Stimulated activated CD4-positive, alpha-beta T cell treated with anti-CD3 and anti-CD28 coated beads, TNF-alpha, amount 100 ng/mL, for 24 hours (primary cell): ENCODE data around the gene PYGO2.

Source experiments
- DNase-seq, 3 experiments: peaks; one replicate each; pipeline ENCODE4 v3.0.0-alpha.2; 2020; ENCODE audit warnings: low read depth in 3 of 3

PYGO2 gene, protein sequence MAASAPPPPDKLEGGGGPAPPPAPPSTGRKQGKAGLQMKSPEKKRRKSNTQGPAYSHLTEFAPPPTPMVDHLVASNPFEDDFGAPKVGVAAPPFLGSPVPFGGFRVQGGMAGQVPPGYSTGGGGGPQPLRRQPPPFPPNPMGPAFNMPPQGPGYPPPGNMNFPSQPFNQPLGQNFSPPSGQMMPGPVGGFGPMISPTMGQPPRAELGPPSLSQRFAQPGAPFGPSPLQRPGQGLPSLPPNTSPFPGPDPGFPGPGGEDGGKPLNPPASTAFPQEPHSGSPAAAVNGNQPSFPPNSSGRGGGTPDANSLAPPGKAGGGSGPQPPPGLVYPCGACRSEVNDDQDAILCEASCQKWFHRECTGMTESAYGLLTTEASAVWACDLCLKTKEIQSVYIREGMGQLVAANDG

DNA sequence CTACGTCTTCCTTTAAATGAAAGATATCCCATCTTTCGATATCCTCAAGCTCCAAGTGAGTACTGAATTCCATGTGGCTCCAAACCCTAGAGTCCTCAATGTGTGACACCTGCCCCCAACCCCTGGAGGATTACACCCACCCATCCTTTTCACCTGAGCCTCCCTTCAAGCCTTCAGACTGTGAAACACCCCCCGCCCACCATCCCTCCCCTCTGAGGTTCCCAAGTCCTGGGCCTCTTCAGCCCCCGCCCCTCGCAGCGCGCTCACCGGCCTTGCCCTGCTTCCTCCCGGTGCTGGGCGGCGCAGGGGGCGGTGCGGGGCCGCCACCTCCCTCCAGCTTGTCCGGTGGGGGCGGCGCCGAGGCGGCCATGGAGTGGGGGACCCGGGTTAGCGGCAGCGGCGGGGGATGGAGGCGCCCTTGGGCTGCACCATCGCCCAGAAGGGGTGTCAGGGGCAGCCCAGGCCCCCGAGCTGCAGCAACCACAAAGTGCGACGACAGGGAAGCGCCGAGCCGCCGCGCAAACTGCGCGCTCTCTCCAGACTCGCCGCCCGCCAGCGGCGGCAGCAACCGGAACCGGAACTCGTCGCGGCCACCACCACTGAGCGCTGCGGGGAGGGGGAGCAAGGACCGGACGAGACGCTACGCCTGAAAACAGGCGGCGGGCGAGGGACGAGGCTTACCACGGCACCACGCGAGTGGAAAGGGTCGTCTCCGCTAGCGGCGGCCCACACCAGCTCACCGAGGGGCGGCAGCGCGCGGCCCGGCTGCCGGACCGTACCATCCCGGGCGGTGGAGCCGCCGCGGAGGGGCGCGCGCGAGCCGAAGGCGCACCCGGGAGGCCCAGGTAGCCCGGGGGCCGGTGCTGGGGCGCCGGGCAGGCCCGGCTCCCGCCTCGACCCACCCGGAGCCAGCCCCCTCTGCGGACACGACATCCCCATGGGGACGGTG is at the start of gene PYGO2:
PYGO2 (minus strand) TSS at position 576 of the 949 bp plus-strand sequence; CDS start at position 370, 206 bp downstream.
- peak; percentile 64 to 85 (median 74) for DNase-seq

DNA sequence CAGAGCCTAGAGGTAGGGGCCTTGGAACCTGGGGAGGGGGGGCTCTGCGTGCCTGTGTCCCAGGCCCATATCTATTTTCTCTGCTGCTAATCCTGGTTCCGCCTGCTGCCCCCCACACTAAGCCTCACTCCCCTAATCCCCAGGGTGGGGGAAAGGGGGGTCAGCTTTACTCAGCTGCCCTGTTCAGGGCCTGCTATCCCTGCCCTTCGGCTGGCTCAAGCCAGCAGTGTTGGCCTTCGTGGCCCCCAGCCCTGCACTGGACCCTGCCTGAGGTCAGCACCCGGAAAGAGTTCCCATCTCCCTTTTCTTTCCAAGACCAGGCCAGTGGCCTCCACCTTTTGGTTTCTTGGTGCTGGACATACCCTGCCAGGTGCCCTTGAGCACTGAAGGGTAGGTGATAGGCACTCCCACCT is 49.4 kb upstream of the PYGO2 start:
- DNase-seq = no peak

DNA sequence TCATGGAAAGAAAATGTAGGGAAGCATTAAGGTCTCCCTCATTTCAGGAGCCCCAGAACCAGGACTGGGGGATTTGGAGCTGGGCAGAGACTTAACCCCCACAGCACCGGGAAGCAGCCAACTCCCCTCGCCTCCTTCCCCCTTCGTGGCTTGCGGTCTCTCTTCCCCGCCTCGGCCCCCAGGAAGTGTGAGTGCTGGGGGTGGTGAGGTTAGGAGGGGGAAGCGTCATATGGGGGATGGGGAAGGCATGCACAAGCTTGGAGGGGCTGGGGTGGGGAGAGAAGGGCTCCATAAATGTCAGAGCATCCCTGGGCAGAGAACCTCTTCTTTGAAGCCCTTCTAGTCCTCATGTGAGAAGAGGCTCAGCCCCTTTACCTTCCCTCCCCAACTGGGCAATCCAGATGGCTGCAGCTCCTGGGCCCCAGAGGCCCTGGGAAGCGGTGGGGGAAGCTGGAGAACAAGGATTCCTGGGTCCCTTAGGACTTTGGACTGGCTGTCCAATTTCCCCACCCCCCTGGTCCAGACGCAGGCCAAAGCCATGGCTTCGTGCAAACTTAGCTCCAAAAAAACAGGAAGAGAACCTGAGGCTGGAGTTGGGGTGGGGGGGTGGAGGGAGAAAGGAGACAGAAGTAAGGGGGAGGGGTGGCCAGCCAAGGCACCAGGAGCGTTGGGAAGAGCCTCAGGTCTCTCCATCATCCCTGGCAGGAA is 48.8 kb upstream of the PYGO2 start:
- peak in 1 of 3 experiments; percentile 49 for DNase-seq

DNA sequence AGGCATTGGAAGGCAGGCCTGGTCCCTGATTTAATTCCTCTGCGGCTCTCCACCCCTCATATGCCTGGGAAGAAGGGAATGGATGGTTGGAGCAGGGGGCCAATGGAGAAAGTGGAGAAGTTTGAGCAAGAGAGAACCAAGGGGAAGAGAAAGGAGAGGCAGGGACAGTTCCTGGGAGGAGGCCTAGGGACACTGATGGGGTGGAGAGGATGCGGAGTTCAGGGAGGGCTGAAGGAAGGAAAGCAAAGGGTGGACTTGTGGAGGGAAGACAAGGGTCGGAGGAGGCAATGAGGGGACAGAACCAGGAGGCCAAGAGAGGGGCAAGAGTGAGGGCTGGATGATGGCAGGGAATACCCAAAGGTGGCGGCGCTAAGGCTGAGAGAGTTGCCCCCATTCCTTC is 48.2 kb upstream of the PYGO2 start:
- no peak for DNase-seq

DNA sequence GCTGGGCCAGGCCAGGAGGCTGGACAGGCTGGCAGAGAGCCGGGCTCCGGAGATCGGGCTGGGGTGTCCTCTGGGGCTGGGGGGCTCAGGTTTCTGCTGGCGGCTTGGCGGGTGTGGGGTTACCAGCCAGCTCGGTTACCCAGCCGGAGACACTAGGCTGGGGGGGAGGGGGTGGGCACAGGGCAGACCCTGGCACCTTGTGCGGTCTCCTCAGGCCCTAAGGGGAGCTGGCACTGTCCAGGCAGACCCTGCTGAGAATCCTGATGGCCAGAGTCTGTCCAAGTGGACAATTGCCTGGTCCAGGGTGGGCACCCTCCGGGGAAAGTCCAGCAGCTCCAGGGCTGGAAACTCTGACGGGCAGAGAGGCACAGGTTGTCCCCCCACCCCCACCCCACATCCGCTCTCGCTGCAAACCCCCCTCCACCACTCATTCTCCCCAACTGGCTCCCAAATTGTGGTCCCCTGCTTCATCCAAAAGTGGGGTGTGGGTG is 47.7 kb upstream of the PYGO2 start:
- peak in 1 of 3 experiments; percentile 49 for DNase-seq

DNA sequence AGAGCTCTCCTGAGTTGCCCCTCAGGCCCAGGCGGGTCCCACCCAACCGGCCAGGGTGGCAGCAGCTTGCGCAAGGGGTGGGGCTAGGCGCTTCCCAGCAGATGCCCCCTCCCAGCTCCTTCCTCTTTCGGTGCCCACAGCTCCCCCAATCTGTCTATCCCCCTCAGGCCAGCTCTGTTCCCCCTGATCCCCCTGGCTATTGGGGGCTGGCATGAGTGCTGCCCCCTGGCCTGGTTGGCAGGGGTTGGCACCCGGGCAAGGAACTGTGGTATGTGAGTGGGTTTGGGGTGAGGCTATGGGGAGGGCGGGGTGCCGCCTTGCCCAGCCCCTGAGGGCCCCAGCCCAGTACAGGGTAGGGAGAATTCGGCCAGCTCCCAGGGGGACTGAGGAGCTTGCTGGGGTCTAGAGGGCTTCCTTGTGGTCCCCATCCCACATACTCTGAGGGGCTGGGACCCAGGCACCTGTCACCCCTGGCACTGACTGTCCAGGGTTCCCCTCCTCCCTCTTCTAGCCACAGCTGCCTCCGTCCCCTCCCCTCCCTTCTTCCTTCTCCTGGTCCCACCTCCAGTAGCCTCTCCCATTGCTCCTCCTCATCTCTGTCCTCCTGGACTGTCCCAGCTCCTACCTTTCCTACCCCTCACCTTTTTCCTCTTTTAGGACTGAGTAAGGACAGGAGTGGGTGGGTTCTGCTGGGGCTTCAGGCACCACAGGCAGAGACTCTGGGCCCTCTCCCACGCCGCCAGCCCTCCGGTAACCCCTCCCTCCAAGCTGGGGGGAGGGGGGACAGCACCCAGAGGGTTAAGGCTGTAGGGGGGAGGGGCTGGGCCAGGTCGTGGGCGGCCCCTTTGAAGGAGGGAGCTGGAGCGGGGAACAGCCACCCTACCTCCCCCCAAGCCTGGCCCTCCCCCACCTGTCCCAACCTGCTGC is 46.7 kb upstream of the PYGO2 start:
- peak in 1 of 3 experiments; percentile 90 for DNase-seq

DNA sequence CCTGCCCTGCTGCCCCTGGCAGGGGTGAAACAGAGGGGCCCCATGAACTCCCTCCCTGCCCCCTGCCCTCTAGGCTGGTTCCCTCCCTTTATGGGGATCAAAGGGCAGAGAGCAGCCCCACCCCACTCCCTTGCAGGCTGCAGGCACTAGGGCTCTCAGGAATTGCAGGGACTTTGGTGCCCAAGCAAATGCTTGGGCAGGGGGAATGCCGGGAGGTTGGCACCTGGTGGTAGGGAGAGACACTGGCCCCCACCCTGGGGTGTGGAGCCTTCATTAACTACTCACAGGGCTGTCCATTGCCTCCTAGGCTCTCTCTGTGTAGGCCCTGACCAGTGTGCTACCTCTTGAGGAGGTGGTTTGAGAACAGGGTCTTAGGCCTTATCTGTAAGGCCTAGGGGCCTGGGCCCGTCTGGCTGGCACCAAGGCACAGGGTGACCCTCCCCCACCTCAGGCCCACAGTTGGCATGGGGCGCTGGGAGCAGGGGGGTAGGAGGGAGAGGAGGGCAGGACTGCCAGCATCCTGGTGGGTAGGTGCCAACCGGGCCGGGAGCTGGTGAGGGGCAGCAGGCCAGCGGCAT is 45.8 kb upstream of the PYGO2 start:
- no peak for DNase-seq

DNA sequence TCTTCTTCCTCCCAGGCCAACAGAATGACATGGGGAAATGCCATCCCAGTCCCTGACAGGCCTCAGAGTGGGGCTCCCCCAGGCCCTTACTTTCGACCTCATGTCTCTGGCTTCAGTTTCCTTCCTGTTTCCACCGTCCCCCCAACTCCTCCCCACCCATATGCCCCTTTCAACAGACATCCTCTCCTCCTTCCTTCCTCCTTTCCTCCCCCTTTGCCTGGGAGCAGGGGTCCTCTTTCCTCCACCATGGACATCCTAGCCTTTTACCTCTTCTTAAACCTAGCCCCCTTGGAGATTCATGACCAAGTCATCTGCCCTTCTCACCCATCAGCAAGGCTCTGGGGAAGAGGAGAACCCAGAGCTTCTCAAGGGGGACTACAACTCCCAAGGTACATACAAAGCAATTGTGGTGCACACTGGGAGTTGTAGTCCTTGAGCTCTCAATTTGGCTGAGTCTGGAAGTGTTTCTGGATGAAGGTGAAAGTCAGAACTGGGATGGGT is 45.1 kb upstream of the PYGO2 start:
- DNase-seq = peak in 1 of 3 experiments; percentile 47

DNA sequence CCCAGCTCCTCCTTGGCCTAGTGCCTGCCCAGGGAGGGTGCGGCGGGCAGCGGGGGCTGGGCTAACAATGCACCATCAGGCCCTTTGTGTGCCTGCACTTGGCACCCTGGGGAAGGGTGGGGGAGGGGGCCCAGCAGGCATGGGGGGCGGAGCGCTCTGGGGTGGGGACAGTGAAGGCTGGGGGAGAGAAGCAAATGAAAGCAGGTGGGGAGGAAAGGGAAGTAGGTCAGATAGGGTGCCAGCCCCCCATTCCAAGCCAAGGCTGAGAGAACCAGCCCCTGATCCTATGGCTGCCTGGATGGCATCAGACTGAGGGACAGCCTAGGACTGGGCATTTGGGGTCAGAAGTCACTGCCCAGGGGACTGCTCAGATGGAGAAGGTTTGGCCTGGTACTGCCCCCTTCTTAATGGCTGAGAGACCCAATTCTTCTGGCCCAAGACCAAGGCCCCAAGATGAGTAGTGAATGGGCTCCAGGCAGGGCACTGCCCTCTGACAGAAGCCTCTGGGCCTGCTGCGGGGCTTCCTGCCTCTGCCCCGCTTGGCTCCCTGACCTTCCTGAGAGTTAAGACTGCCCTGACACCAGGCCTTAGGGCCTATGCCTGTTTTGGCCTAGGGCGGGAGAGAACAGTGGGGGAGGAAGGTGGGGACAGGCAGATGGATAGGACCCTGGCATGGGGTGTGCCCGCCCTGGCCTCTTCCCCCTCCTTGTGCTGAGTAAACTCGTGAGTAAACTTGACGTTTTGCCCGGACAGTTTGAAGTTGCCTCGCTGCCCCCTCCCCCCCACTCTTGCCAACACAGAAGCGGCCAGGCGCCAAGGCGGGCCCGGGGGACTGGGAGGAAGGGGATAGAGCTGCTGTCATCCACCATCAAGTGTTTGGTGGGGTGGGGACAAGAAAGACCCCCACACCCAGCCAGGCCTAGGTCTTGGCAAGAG is 43.8 kb upstream of the PYGO2 start:
- DNase-seq = no peak

DNA sequence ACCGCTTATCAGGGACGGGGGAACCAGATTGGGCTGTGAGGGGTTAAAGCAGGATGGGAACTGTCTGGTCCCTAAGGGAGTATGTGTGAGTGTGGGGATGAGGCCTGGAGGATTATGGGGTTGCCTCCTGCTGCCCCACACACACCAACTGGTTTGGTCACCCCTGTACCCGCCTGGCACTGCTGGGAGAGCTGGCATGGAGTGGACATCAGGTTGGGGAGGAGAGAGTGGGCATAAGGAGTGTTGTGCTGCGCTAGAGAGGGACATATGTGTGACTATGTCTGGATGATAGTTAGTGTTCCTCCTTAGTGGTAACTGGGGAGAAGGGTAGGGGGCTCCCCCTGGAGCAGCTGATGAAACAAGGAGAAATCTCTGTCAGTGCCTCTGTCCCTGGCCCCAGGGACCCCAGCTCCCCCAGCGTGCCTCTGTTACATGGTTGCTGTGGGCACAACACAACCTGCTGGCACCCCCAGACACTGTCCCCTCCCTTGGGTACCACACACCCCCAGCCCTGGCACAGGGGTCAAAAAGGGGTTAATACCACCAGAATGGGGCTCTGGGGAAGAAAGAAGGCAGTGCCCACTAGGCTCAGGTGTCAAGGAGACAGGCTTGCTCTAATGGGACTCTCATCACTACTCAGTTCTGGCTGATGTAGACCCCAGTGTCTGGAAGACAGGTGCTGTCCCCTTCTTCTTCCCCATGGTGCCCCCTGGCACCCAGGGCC is 42.9 kb upstream of the PYGO2 start:
- DNase-seq = no peak

DNA sequence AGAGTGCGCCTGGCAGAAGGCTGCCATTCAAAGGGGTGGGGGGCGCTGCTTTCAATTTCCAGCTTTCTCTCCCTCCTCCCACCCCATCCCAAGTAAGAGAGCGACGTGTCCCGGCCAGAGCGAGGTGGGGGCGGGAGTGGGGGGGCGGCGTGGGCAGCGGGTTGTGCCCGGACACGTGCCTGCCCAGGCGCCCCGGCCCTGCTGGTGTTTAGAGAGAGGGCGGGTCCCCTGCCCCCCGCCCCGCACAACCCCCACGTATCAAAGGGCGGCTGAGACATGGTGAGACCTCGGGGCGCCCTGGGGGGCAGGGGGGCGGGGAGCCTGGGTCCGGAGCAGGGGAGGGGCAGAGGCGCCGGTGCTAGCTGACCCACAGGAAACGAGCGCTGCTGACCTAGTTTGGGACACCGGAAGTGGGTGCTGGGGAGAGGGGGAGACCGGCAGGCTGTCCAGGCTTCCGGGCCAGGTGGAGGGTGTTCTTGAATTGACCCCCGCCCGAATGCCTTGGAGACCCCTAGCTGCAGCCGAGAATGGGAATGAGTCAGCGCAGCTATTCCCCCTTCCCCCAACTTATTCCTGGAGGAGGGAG is 42.3 kb upstream of the PYGO2 start:
- DNase-seq = no peak

DNA sequence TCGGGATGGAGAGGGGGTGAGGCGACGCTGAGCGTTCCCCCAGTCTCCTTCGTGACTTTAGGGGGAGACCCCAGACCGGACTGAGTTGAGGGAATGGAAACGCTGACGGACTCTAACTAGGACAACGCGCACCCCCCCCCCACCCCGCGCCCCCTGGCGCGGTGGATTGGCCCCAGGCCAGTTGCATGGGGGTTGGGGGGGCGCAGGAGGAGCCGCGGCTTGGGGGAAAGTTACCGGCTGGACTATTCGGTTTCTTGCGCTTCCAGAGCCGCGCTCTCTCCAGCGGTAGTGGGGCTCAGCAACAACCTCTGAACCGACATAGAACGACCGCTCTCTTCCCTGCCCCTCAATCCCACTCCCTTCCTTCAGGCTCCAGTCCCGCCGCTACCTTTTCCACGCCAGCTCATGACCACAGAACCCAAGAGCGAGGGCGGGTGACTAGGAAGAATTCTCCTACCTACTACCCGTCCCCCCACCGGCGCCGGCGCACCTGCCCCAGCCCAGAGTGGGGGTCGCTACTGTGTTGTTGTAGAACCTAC is 41.7 kb upstream of the PYGO2 start:
- no peak for DNase-seq

DNA sequence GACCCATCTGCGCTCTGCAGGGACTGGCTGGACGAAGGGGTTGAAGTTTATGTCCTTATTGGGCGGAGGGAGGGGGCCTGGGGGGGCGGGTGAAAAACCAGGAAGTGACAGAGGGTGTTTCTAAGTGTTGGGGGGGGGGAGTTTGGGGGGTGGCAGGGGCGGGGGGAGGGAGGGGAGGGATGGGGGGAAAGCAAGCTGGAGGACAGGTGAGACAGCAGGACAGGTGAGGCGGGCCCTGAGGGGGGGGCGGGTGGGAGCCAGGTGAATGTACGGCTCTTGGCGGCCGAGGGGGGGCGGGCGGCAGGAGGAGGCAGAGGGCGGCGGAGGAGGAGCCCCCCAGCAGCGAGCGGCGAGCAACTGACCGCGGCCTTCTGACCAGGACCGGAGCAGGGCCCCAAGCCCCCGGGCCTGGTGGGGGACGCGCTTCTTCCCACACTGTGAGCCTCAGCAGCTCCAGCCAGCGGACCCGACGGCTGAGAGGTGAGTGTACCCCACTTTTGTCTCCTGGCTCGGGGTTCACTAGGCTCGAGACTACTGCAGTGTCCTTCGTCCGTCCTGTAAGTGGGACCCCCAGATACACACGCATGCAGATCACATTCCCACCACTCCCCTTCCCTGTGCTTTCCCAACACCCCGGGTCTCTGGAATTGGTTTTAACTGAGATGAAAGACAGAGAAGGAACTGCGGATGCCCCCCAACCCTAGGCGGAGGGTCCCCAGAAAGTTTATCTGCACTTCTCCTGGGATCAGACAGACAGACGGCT is 41.1 kb upstream of the PYGO2 start, which contains the start of gene ZBTB7B:
ZBTB7B (plus strand) TSS at position 339 of the 763 bp plus-strand sequence. CDS start 11,859 bp downstream, outside the sequence.
- DNase-seq = no peak

DNA sequence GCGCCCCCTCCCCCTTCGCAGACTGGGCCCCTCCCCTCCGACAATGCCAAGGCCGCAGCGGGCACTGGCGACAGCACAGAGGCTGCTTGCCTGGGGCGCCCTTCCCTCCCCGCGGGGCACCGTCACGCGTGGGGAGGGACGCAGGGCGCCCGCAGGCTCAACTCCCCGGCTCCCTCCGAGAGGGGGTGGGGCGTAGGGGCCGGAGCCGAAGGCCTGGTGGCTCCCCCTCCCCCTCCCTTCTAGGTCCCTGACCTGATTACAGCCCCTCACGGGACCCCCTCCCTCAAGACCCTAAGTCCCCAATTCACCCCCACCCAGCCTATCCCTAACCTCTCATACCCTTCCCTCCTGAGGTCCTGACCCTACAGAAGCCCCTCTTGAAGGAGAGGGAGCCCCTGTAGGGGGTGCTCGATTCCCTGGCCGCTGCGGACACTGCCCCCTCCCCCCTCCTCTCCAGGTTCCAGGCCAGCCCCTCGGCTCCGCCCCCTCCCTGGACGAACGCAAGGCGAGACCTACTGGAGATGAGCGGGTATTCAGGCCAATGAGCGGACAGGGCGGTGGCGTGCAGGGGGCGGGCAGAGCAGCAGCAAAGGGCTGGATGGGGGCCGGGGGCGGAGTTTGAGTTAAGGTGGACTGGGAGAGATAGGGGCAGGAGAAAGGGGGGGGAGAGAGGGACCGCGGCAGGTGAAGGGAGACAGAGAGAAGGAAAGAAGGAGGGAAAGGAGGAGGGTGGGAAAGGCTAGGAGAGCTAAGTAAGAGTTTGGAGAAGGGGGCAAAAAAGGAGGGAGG is 40.3 kb upstream of the PYGO2 start:
- peak; percentile 97 to 100 (median 98) for DNase-seq

DNA sequence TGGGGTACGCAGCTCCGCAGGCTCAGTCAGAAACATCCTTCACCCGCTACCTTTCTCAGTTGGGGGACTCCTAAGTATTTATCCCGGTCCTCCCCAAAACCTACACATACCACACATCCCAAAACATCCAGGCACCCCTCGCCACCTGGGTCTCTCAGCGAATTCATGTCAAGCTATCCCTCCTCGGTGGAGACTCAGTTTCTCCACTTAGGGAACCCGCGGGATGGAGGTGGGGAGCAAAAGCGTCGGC is 39.8 kb upstream of the PYGO2 start:
- no peak for DNase-seq
